CD4-positive, alpha-beta T cell treated with Interleukin-4 for 4 hours (primary cell): Measurements from ENCODE around the gene FOXS1.

Source experiments
- DNase-seq: peaks from one replicate; pipeline ENCODE4 v3.0.0-alpha.2; 2020

Gene FOXS1

DNA sequence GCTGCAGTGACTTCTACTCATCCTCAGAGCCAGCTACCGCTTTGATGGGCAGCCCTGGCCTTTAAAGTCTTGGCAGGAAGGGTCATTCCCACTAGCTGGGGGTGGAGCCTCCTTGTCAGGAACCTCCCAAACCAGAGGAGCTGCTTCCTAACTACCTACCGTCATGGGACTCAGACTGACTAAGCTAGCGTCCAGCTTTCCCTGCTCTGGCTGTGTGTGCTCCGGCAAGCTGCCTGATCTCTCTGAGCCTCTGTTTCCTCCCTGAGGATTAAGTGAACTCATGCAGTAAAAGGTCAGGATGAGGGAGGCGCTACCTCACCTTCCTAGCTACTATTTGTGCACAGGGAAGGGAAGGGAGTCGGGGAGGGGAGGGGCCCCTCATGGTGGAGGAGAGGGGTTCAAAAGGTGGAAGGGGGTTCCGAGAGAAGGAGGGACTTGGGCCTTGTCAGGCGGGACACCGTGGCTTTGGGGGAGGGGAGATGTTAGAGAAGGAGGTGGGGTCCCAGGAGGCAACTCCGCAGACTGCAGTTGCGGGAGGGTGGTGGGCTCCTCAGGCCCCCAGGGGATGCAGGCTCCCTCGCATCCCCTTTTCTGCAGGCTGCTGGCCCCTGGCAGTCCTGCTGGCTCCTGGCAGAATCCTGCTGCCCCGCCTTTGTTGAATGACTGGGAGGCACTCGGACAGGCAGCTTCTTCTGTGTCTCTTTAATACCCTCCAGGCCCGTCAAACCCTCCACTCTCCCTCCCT lies 15.2 kb upstream of the FOXS1 start:
- DNase-seq: no peak

- DNase-seq: no peak
Measured at GRCh38 chr20:31859998-31860380, 14.6 kb upstream of the FOXS1 start.

- DNase-seq: no peak
Measured at GRCh38 chr20:31859266-31859997, 14.0 kb upstream of the FOXS1 start.

- DNase-seq: no peak
Measured at GRCh38 chr20:31858760-31859083, 13.3 kb upstream of the FOXS1 start.

GRCh38 chr20:31857861-31858759 lies 12.7 kb upstream of the FOXS1 start:
- no peak for DNase-seq

- DNase-seq: no peak
Measured at GRCh38 chr20:31856516-31856915, 11.1 kb upstream of the FOXS1 start.

- DNase-seq: no peak
Measured at GRCh38 chr20:31853481-31853880, 8.1 kb upstream of the FOXS1 start.

GRCh38 chr20:31851240-31851955 lies 6.0 kb upstream of the FOXS1 start:
- no peak for DNase-seq

- DNase-seq: no peak
Measured at GRCh38 chr20:31849306-31849930, 4.0 kb upstream of the FOXS1 start.

- no peak for DNase-seq
Measured at GRCh38 chr20:31848088-31848999, 2.9 kb upstream of the FOXS1 start.

DNA sequence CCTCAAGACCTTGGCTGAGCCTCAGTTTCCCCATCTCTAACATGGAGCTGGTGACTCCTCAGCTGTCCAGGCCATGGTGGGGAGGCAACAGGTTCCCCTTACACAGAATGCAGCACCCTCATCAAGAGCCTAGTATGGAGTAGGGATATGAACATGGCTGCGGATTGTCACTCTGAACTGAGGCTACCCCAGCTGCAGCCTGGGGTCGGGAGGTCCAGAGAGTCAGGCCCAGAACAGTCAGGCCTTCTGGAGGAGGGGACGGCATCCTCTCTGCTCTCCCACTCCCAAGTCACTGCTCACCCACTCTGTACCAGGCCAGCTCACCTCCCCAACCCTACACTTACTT lies 1.4 kb upstream of the FOXS1 start:
- DNase-seq: no peak

DNA sequence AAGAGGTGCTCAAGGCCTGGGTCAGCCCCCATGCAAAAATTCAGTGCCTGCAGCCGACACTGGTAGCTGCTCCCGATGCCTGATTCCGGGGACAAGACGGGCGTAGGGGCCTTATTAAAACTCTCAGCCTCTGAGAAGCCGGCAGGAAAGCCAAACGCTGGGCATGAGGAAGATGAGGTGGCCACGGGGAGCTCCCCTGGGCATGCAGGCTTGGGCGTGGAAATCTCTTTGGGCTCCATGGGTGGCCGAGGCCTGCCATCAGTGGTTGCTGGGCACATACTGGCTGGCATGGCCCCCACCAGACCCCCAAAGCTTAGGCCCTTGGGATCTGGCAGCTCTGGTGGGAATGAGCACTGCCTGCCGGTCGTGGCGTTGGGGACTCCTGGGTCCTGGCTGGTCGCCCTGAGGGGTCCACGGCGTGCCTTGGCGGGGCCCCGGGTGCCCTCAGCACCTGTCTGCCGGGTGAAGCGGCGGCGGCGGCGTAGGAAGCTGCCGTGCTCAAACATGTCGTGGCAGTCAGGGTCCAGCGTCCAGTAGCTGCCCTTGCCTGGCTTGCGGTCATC lies 586 bp downstream of the FOXS1 start:
- no peak for DNase-seq

- no peak for DNase-seq
Measured at GRCh38 chr20:31843881-31844280, 1.5 kb downstream of the FOXS1 start.

GRCh38 chr20:31843288-31843687 lies 2.1 kb downstream of the FOXS1 start:
- DNase-seq: no peak

DNA sequence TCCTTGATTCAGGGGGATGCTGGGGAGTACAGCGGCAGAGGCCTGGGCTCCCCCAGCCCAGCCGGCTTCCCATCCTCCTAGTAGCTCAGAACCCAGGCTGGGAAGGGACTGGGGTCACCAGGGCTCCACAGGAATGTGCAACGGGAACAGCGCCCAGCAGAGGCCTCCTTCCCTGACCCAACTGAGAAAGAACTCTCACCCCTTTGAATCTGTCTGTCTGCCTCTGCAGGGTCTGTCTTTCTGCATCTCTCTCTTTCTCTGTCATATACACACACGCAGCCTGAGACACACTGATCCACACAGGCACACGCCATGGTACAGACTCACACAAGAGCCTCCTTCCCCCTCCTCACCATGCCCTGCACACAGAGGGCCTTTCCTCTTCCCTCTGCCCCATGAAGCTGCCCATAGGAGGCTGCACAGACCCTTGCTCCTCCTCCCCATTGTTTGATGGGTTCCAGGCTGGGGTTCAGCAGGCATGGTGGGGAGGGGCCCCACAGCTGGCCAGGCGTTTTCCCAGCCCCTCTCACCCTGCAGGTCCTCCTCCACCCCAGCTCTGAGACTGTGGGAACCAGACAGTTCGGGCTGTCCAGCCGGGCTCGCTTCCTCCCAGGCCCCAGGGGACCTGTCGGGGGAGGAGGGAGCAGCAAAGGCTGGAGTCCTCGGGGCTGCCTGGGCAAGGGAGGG lies 2.8 kb downstream of the FOXS1 start:
- no peak for DNase-seq

DNA sequence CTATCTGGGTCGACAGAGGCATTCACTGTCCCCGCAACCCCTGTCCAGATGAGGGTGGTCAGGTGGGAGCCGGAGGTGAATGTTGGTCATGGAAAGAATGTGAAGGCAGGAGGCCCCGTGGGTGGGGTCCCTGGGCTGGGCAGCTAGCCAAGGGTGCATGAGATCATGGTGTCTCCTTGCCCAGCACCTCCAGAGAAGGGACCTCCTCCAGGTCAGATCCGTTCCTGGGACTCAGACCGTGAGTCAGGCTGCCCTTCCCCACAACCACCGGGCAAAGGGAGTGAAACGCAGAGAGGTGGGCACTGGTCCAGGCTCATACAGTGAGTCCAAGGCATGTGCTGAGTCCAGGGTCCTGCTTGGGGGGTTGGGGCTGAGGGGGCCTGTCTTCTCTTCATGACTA lies 3.5 kb downstream of the FOXS1 start:
- DNase-seq: no peak

DNA sequence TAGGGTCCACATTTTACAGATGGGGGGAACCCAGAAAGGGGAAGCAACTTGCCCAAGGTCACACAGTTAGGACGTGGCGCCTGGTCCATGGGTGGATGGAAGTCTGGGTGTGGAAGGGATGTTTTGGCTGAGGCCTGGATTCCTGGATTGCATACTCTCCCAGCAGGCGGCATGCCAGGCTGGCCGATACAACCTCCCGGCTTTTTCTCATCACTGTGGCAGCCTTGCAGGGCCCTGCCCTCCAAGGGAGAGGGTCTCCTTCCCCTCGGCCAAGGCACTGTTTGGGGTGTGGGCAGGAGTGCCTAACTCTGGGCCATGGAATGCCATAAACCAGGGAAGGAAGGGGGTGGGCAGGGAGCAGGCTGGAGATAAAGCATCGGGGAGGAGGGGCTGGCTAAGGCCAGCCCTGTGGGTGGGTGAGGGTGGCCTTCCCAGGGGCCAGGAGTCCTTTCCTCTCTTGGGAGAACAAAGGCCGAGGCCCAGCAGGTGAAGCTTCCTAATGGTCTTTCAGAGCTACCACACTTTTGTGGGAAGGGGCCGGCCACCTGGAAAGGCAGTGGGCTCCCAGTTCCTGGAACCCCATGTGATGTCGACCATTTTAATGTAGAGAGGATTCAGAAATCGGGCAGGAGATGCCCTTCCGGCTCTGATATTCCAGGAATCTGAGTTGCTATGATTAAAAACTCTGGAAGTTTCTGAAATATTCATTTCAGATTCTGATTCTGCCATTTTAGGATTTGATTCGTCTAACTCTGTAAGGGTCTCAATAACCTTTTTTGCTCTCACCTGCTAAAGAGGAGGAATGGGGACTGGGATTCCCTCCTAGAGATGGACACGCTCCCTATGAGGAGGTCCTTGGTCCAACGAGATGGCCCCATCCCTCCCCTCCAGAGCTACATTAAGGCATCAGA lies 4.2 kb downstream of the FOXS1 start:
- DNase-seq: no peak

GRCh38 chr20:31839782-31840487 lies 5.5 kb downstream of the FOXS1 start:
- DNase-seq: no peak
